IMR-90 (cell line): ENCODE measurements around the gene HNRNPL.
"Not testable (repeated sequence)": the region's sequence is repeated elsewhere in the genome, so short reads cannot be mapped to it uniquely, and the experiment has no call there.

Source experiments
- CTCF ChIP-seq: conservative IDR thresholded peaks from 2 replicates; pipeline ENCODE4 v1.5.1; 2012; ENCODE audit warnings: mild to moderate bottlenecking, low read depth, low read length, improper control_type of control experiment
- MAFK ChIP-seq: IDR thresholded peaks from 2 replicates; pipeline ENCODE4 v1.6.1; 2012; ENCODE audit warnings: low read depth, low read length, improper control_type of control experiment
- POLR2A ChIP-seq: IDR thresholded peaks from 2 replicates; pipeline ENCODE4 v1.6.1; 2012; ENCODE audit warnings: mild to moderate bottlenecking, low read depth, low read length
- RCOR1 ChIP-seq: IDR thresholded peaks from 2 replicates; pipeline ENCODE4 v1.6.1; 2012; ENCODE audit warnings: mild to moderate bottlenecking, low read length, improper control_type of control experiment; ENCODE audit not compliant: insufficient replicate concordance
- SMC3 ChIP-seq: fragments of 150-350 bp; IDR thresholded peaks from 2 replicates; pipeline ENCODE4 v1.6.1; 2016; ENCODE audit warnings: low read depth, mild to moderate bottlenecking, antibody characterized with exemption, low read length, moderate library complexity
- TF ChIP-seq, protein P1 (sequence below): fragments of 150-350 bp; IDR thresholded peaks from 2 replicates; pipeline ENCODE4 v1.6.1; 2017; ENCODE audit warnings: mild to moderate bottlenecking, antibody characterized with exemption, low read length, low read depth

- TF ChIP-seq CTCF, SMC3, POLR2A, RCOR1, MAFK: not testable (repeated sequence)
- TF ChIP-seq, protein P1, sequence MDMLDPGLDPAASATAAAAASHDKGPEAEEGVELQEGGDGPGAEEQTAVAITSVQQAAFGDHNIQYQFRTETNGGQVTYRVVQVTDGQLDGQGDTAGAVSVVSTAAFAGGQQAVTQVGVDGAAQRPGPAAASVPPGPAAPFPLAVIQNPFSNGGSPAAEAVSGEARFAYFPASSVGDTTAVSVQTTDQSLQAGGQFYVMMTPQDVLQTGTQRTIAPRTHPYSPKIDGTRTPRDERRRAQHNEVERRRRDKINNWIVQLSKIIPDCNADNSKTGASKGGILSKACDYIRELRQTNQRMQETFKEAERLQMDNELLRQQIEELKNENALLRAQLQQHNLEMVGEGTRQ = not testable (repeated sequence)
Measured at GRCh38 chr19:38859631-38860204, 9.9 kb upstream of the HNRNPL start.
